HCT116 (cell line): ENCODE data around the gene ADAM15. TPM values are rescaled to one million over a fixed set of nuclear protein-coding genes. Genes with fewer than 3 reads are reported as not detected.

Experiments
- ATAC-seq: fragments of 200-7000 bp; cut with Tn5 transposase; 2 replicates; pipeline ENCODE4 v1.9.1; 2020; ENCODE audit warnings: mild to moderate bottlenecking, moderate library complexity
- BruUV-seq: library from RNA; stranded (reverse); fragments of 400-500 nt; replicated peaks from 2 replicates; lab custom pipeline; 2021; lab: Mats Ljungman, UMichigan
- CTCF ChIA-PET: fragments of 300-600 bp; sonication (Branson Sonifier 250); formaldehyde crosslinking; loops from one replicate; lab custom pipeline; 2021; ENCODE audit warnings: antibody characterized with exemption; lab: Charles Lee
- POLR2A ChIA-PET: fragments of 300-600, 350-600 bp; sonication (Branson Sonifier 250); formaldehyde crosslinking; loops from one replicate; lab custom pipeline; 2021; ENCODE audit warnings: antibody characterized with exemption; lab: Charles Lee
- RAD21 ChIA-PET, 2 experiments: fragments of 300-600 bp; sonication (Branson Sonifier 250); formaldehyde crosslinking; loops; one replicate each; lab custom pipeline; 2023; ENCODE audit warnings: low total read pairs in 2 of 2; ENCODE audit not compliant: uncharacterized antibody in 2 of 2, unreplicated experiment in 2 of 2, low non-redundant PET in 1 of 2; lab: Charles Lee
- DNase-seq: peaks from one replicate; pipeline ENCODE4 v3.0.0-alpha.2; 2010; ENCODE audit warnings: low read depth, low spot score
- H2AFZ ChIP-seq: fragments of 200-600 bp; shearing (Covaris generic), sonication (generic); 2 replicates; pipeline ENCODE4 v1.6.1; 2017; ENCODE audit warnings: low read depth, mixed run types, mixed read lengths, antibody characterized with exemption, low read length; ENCODE audit not compliant: poor library complexity, severe bottlenecking
- H3K27ac ChIP-seq: 2 replicates; pipeline ENCODE4 v1.5.1; 2012; ENCODE audit warnings: low read depth, low read length
- H3K27me3 ChIP-seq: fragments of 200-600 bp; sonication (generic); 2 replicates; pipeline ENCODE4 v1.6.1; 2016; ENCODE audit warnings: mixed run types, low read length, mixed read lengths; ENCODE audit not compliant: insufficient read depth
- H3K36me3 ChIP-seq, 2 experiments: fragments of 200-500 bp in 1 of 2; fragments of 200-600 bp in 1 of 2; sonication (Bioruptor generic) in 1 of 2; sonication (generic) in 1 of 2; 2 replicates each; pipeline versions ENCODE4 v1.5.1 to v1.6.1; 2014 to 2016; ENCODE audit warnings: low read length in 2 of 2, inconsistent platforms in 1 of 2, mixed read lengths in 1 of 2, mixed run types in 1 of 2; ENCODE audit not compliant: insufficient read depth in 2 of 2, control insufficient read depth in 1 of 2
- H3K4me1 ChIP-seq, 2 experiments: fragments of 200-600 bp in 1 of 2; sonication (generic) in 1 of 2; 2 replicates each; pipeline versions ENCODE4 v1.5.1 to v1.6.1; 2012 to 2017; ENCODE audit warnings: low read length in 2 of 2, inconsistent platforms in 1 of 2, mild to moderate bottlenecking in 1 of 2, mixed read lengths in 1 of 2, mixed run types in 1 of 2, moderate library complexity in 1 of 2; ENCODE audit not compliant: insufficient read depth in 2 of 2, control insufficient read depth in 1 of 2
- H3K4me2 ChIP-seq: fragments of 200-600 bp; sonication (generic); 2 replicates; pipeline ENCODE4 v1.6.1; 2017; ENCODE audit warnings: mixed run types, low read length, mixed read lengths
- H3K4me3 ChIP-seq, 2 experiments: fragments of 200-600 bp in 1 of 2; sonication (generic) in 1 of 2; replicated peaks in 1 of 2; 2 replicates each; pipeline ENCODE4 v1.5.1; 2011 to 2016; ENCODE audit warnings: low read length in 2 of 2, control low read depth in 1 of 2, low read depth in 1 of 2, mild to moderate bottlenecking in 1 of 2, mixed read lengths in 1 of 2, mixed run types in 1 of 2
- H3K79me2 ChIP-seq: fragments of 200-600 bp; sonication (generic); 2 replicates; pipeline ENCODE4 v1.6.1; 2017; ENCODE audit warnings: mild to moderate bottlenecking, mixed run types, low read length, moderate library complexity, mixed read lengths; ENCODE audit not compliant: insufficient read depth
- H3K9ac ChIP-seq: fragments of 200-600 bp; sonication (generic); 2 replicates; pipeline ENCODE4 v1.6.1; 2016; ENCODE audit warnings: low read length, mixed read lengths
- H3K9me2 ChIP-seq: fragments of 200-600 bp; sonication (generic), shearing (Covaris generic); 2 replicates; pipeline ENCODE4 v1.6.1; 2017; ENCODE audit warnings: mixed run types, mild to moderate bottlenecking, moderate library complexity; ENCODE audit not compliant: insufficient read depth
- H3K9me3 ChIP-seq, 2 experiments: fragments of 200-500 bp in 1 of 2; fragments of 200-600 bp in 1 of 2; sonication (Bioruptor generic) in 1 of 2; sonication (generic) in 1 of 2; 2 replicates each; pipeline ENCODE4 v1.6.1; 2014 to 2017; ENCODE audit warnings: low read length in 2 of 2, mixed read lengths in 2 of 2, inconsistent platforms in 1 of 2, low read depth in 1 of 2, mild to moderate bottlenecking in 1 of 2, mixed run types in 1 of 2, moderate library complexity in 1 of 2; ENCODE audit not compliant: control insufficient read depth in 1 of 2, insufficient read depth in 1 of 2
- H4K20me1 ChIP-seq: fragments of 200-600 bp; sonication (generic), shearing (Covaris generic); 2 replicates; pipeline ENCODE4 v1.6.1; 2017; ENCODE audit warnings: mixed run types, mild to moderate bottlenecking, moderate library complexity; ENCODE audit not compliant: insufficient read depth
- ATF3 ChIP-seq: IDR thresholded peaks from 2 replicates; pipeline ENCODE4 v1.6.1; 2012
- CBX3 ChIP-seq: IDR thresholded peaks from 2 replicates; pipeline ENCODE4 v1.6.1; 2012; ENCODE audit warnings: low read depth
- EGR1 ChIP-seq: IDR thresholded peaks from 2 replicates; pipeline ENCODE4 v1.6.1; 2012; ENCODE audit warnings: low read depth
- FOSL1 ChIP-seq: IDR thresholded peaks from 2 replicates; pipeline ENCODE4 v1.6.1; 2012; ENCODE audit warnings: low read depth
- JUND ChIP-seq: IDR thresholded peaks from 2 replicates; pipeline ENCODE4 v1.6.1; 2012
- POLR2A ChIP-seq: IDR thresholded peaks from 2 replicates; pipeline ENCODE4 v1.7.0; 2011; ENCODE audit warnings: borderline replicate concordance; ENCODE audit not compliant: insufficient read depth, insufficient read length; ENCODE audit errors: extremely low read depth
- RAD21 ChIP-seq: IDR thresholded peaks from 2 replicates; pipeline ENCODE4 v1.6.1; 2012; ENCODE audit warnings: low read depth, mild to moderate bottlenecking
- SP1 ChIP-seq: IDR thresholded peaks from 2 replicates; pipeline ENCODE4 v1.6.1; 2012; ENCODE audit warnings: low read depth
- TCF7L2 ChIP-seq: IDR thresholded peaks from 2 replicates; pipeline ENCODE4 v1.7.0; 2011; ENCODE audit warnings: borderline replicate concordance, inconsistent platforms; ENCODE audit not compliant: insufficient read depth, insufficient read length; ENCODE audit errors: extremely low read depth
- YY1 ChIP-seq: IDR thresholded peaks from 2 replicates; pipeline ENCODE4 v1.6.1; 2011; ENCODE audit warnings: low read length, low read depth, moderate library complexity, mild to moderate bottlenecking; ENCODE audit not compliant: insufficient replicate concordance; ENCODE audit errors: extremely low read depth
- ZFX ChIP-seq: fragments of 450-650 bp; IDR thresholded peaks from 2 replicates; pipeline ENCODE4 v1.6.1; 2017
- intact Hi-C: fragments of 100-400 bp; cut with micrococcal nuclease; formaldehyde crosslinking; loops from 2 replicates; pipeline ENCODE4 v1.10.0; 2022
- total RNA-seq: library from RNA; stranded (reverse); gene quantifications from one replicate; pipeline ENCODE4 v1.2.1, GENCODE V29; 2021; ENCODE audit not compliant: unreplicated experiment

ADAM15 gene
- total RNA-seq, 1 experiment from 2014 or later, result 149 TPM

- peaks cover 20 to 38% of the 10 kb centered on the region in 2 experiments for H3K4me1 ChIP-seq
- CTCF ChIA-PET, result interaction anchor here (0.7 to 1.7 kb wide), 3 partner anchors 9 to 267 kb away, joined by 3 to 8 read pairs (median 4); no protein-coding TSS in a partner anchor
- 0 out of 4 replicates have a peak overlapping the region, but pooled peaks of 1 of the 2 experiments have one; percentile 7 for H3K4me3 ChIP-seq
- H3K27ac ChIP-seq, result no peak overlapping the region; the same call in 1 of the 2 replicates
- no peaks in the 10 kb centered on the region for H3K9me2 ChIP-seq
- no peaks in the 10 kb centered on the region for H4K20me1 ChIP-seq
- H3K4me2 ChIP-seq, result peak overlapping the region; percentile 74
- no peak for DNase-seq
- no peaks in the 10 kb centered on the region for H3K79me2 ChIP-seq
- H2AFZ ChIP-seq, result no peak overlapping the region
- RAD21 ChIA-PET, result interaction anchor here in 1 of 2 experiments (0.7 kb wide), 1 partner anchor 43 kb away, joined by 4 read pairs; no protein-coding TSS in a partner anchor
- peak overlapping the region; percentile 38 for H3K9ac ChIP-seq
- BruUV-seq, result no TSS peak
- TF ChIP-seq JUND (peak; percentile 73), ZFX (no peak), POLR2A (no peak), CBX3 (no peak), ATF3 (no peak), FOSL1 (peak; percentile 79), YY1 (no peak), SP1 (peak; percentile 58), RAD21 (no peak), TCF7L2 (no peak)
- no peaks in the 10 kb centered on the region for H3K36me3 ChIP-seq
- H3K9me3 ChIP-seq, result no peaks in the 10 kb centered on the region
- peak; percentile 84 for ATAC-seq
- POLR2A ChIA-PET, result interaction anchor here (1.0 kb wide), 1 partner anchor 53 kb away, joined by 3 read pairs; no protein-coding TSS in a partner anchor
- no peaks in the 10 kb centered on the region for H3K27me3 ChIP-seq
- intact Hi-C loops, result no loop called here
Observed at GRCh38 chr1:155026588-155026987, 24.5 kb upstream of the ADAM15 start.

- Histone ChIP-seq H3K9ac (no peak overlapping the region), H3K4me2 (no peak overlapping the region), H3K4me3 (no peak overlapping the region), H3K4me1 (peaks cover 10 to 19% of the 10 kb centered on the region in 2 experiments), H3K79me2 (no peaks in the 10 kb centered on the region), H3K9me3 (no peaks in the 10 kb centered on the region), H3K27me3 (no peaks in the 10 kb centered on the region), H3K9me2 (no peaks in the 10 kb centered on the region), H3K27ac (no peak overlapping the region), H3K36me3 (no peaks in the 10 kb centered on the region), H4K20me1 (no peaks in the 10 kb centered on the region), H2AFZ (no peak overlapping the region)
- DNase-seq, result no peak
- intact Hi-C loops, result no loop called here
- BruUV-seq, result no TSS peak
- RAD21 ChIA-PET, result no interaction called here
- no peak for ATAC-seq
- POLR2A ChIA-PET, result no interaction called here
- no peak for TF ChIP-seq FOSL1
- no peak for TF ChIP-seq EGR1
- no peak for TF ChIP-seq YY1
- CTCF ChIA-PET, result no interaction called here
Observed at GRCh38 chr1:155029513-155030242, 21.4 kb upstream of the ADAM15 start.
